ENCODE results near the gene NUP93. TPM values are rescaled to one million over a fixed set of nuclear protein-coding genes. Genes with fewer than 3 reads are reported as not detected.
"Not testable (repeated sequence)": the region's sequence is repeated elsewhere in the genome, so short reads cannot be mapped to it uniquely, and the experiment has no call there.

The NUP93 gene
- polyA plus RNA-seq, 1 donor from 2014 or later, result 237 TPM

DNA sequence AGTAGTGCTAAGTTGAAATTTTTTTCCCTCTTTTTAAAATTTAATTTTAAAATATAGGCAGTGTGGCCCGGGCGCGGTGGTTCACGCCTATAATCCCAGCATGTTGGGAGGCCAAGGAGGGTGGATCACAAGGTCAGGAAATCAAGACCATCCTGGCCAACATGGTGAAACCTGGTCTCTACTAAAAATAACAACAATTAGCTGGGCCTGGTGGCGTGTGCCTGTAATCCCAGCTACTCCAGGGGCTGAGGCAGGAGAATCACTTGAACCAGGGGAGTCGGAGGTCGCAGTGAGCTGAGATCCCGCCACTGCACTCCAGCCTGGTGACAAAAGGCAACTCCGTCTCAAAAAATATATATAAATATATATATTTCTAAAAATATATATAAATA lies 77.7 kb downstream of the NUP93 start:
- H3K4me3 ChIP-seq (ENCODE audit: low read length); H3K4me2 ChIP-seq (ENCODE audit: low read length); H3F3A ChIP-seq (ENCODE audit: insufficient read depth, low read length, poor library complexity, severe bottlenecking); H3K9ac ChIP-seq (ENCODE audit: low read length); H2AFZ ChIP-seq (ENCODE audit: low read depth, low read length); H3K9me2 ChIP-seq (ENCODE audit: insufficient read depth, low read length); H3K27ac ChIP-seq (ENCODE audit: low read length); H3K79me2 ChIP-seq (replicated peaks; ENCODE audit: insufficient read depth, low read length); H4K20me1 ChIP-seq (ENCODE audit: insufficient read depth); H3K27me3 ChIP-seq (ENCODE audit: insufficient read depth, low read depth, low read length); H3K9me3 ChIP-seq (ENCODE audit: low read length): not testable (repeated sequence)
- peaks cover 15% of the 10 kb centered on the region for H3K36me3 ChIP-seq (ENCODE audit: insufficient read depth, low read length)

- H3K79me2 ChIP-seq (replicated peaks; ENCODE audit: insufficient read depth, low read length), result no peaks in the 10 kb centered on the region
- no peak overlapping the region for H3K27ac ChIP-seq (ENCODE audit: low read length)
- H3K27me3 ChIP-seq (ENCODE audit: insufficient read depth, low read depth, low read length), result no peaks in the 10 kb centered on the region
- no peak overlapping the region for H3K9ac ChIP-seq (ENCODE audit: low read length)
- no peaks in the 10 kb centered on the region for H3K9me3 ChIP-seq (ENCODE audit: low read length)
- no peak overlapping the region for H3K4me2 ChIP-seq (ENCODE audit: low read length)
- no peaks in the 10 kb centered on the region for H3K9me2 ChIP-seq (ENCODE audit: insufficient read depth, low read length)
- H3F3A ChIP-seq (ENCODE audit: insufficient read depth, low read length, poor library complexity, severe bottlenecking), result no peaks in the 10 kb centered on the region
- no peaks in the 10 kb centered on the region for H4K20me1 ChIP-seq (ENCODE audit: insufficient read depth)
- H2AFZ ChIP-seq (ENCODE audit: low read depth, low read length), result no peak overlapping the region
- H3K36me3 ChIP-seq (ENCODE audit: insufficient read depth, low read length), result peaks cover 12% of the 10 kb centered on the region
- H3K4me3 ChIP-seq (ENCODE audit: low read length), result no peak overlapping the region
- TF ChIP-seq, protein P1, sequence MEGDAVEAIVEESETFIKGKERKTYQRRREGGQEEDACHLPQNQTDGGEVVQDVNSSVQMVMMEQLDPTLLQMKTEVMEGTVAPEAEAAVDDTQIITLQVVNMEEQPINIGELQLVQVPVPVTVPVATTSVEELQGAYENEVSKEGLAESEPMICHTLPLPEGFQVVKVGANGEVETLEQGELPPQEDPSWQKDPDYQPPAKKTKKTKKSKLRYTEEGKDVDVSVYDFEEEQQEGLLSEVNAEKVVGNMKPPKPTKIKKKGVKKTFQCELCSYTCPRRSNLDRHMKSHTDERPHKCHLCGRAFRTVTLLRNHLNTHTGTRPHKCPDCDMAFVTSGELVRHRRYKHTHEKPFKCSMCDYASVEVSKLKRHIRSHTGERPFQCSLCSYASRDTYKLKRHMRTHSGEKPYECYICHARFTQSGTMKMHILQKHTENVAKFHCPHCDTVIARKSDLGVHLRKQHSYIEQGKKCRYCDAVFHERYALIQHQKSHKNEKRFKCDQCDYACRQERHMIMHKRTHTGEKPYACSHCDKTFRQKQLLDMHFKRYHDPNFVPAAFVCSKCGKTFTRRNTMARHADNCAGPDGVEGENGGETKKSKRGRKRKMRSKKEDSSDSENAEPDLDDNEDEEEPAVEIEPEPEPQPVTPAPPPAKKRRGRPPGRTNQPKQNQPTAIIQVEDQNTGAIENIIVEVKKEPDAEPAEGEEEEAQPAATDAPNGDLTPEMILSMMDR (IDR thresholded peaks at IDR 0.05; ENCODE audit: poor library complexity, severe bottlenecking), result no peak
- TF ChIP-seq MXI1 (conservative IDR thresholded peaks at IDR 0.05; ENCODE audit: poor library complexity, severe bottlenecking), result no peak
- TF ChIP-seq EP300 (conservative IDR thresholded peaks at IDR 0.05; ENCODE audit: poor library complexity, severe bottlenecking), result no peak
- no peak for TF ChIP-seq SMC3 (conservative IDR thresholded peaks at IDR 0.05; ENCODE audit: poor library complexity)
- no peak for TF ChIP-seq POLR2AphosphoS5 (IDR thresholded peaks at IDR 0.05)
- no peak for TF ChIP-seq RAD21 (conservative IDR thresholded peaks at IDR 0.05)
- TF ChIP-seq TAF1 (IDR thresholded peaks at IDR 0.05; ENCODE audit: low read depth), result no peak
- TF ChIP-seq, protein P2, sequence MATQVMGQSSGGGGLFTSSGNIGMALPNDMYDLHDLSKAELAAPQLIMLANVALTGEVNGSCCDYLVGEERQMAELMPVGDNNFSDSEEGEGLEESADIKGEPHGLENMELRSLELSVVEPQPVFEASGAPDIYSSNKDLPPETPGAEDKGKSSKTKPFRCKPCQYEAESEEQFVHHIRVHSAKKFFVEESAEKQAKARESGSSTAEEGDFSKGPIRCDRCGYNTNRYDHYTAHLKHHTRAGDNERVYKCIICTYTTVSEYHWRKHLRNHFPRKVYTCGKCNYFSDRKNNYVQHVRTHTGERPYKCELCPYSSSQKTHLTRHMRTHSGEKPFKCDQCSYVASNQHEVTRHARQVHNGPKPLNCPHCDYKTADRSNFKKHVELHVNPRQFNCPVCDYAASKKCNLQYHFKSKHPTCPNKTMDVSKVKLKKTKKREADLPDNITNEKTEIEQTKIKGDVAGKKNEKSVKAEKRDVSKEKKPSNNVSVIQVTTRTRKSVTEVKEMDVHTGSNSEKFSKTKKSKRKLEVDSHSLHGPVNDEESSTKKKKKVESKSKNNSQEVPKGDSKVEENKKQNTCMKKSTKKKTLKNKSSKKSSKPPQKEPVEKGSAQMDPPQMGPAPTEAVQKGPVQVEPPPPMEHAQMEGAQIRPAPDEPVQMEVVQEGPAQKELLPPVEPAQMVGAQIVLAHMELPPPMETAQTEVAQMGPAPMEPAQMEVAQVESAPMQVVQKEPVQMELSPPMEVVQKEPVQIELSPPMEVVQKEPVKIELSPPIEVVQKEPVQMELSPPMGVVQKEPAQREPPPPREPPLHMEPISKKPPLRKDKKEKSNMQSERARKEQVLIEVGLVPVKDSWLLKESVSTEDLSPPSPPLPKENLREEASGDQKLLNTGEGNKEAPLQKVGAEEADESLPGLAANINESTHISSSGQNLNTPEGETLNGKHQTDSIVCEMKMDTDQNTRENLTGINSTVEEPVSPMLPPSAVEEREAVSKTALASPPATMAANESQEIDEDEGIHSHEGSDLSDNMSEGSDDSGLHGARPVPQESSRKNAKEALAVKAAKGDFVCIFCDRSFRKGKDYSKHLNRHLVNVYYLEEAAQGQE (IDR thresholded peaks at IDR 0.05; ENCODE audit: borderline replicate concordance), result no peak
These were observed 81.0 kb downstream of the NUP93 start for GRCh38 chr16:56810954-56811353.

DNA sequence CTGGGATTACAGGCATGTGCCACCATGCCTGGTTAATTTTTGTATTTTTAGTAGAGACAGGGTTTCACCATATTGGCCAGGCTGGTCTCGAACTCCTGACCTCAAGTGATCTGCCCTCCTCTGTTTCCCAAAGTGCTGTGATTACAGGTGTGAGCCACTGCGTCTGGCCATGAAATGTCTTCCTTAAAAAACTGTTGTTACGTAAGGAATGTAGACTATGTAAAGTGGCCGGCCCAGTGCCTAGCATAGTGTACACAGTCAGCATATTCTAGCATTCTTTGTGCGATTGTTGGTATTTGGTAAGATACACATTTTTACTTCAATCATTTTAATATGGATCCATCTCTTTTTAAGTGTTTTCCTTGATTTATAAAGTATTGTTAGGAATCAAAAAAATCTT lies 81.7 kb downstream of the NUP93 start:
- not testable (repeated sequence) for H3K79me2 ChIP-seq (replicated peaks; ENCODE audit: insufficient read depth, low read length); H3K36me3 ChIP-seq (ENCODE audit: insufficient read depth, low read length); H3K4me3 ChIP-seq (ENCODE audit: low read length); H3K9me2 ChIP-seq (ENCODE audit: insufficient read depth, low read length); H3K27me3 ChIP-seq (ENCODE audit: insufficient read depth, low read depth, low read length); H3K9me3 ChIP-seq (ENCODE audit: low read length); H3K27ac ChIP-seq (ENCODE audit: low read length); H2AFZ ChIP-seq (ENCODE audit: low read depth, low read length); H4K20me1 ChIP-seq (ENCODE audit: insufficient read depth); H3F3A ChIP-seq (ENCODE audit: insufficient read depth, low read length, poor library complexity, severe bottlenecking); H3K4me2 ChIP-seq (ENCODE audit: low read length); H3K9ac ChIP-seq (ENCODE audit: low read length)
